ENCODE data around the gene TICAM1.
A peak's percentile ranks its signal among the peaks of the same experiment; 100 is the strongest.

TICAM1 gene

DNA sequence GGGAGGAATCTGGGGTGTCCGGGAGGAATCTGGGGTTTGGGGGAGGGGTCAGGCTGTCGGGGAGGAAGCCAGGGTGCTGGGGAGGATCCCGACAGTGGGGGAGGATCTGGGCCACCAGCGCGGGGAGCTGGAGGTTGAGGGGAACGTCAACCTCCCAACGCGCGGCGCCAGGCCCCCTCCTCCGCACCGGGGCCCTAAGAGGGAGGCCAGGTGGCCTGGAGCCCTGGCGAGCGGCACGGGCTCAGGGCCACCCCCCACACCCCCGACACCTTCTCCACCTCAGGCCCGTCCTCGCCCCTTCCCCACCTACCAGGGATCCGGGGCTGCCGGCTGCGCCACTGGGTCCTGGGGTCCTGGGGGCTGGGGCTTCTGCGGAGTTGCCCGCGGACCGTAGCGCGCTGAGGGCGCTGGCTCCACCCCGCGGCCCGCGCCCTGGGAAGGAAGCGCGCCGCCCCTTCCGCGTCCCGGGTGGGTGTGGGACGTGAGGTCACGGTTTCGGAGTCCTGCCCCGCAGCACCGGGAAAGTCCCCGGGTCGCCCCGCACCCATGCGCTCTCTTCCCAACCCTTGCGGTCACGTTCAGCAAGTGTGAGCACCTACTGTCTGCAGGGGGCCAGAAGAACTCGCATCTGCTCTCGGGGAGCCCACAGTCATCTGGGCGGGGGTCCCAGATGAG, at the start of gene TICAM1:
TICAM1 (minus strand) TSS at position 409 of the 675 bp plus-strand sequence. CDS start 13,335 bp downstream, outside the sequence.
- H3K27me3 Mint-ChIP-seq, result no peaks in the 10 kb centered on the region
- peak within 1 kb of the TSS; percentile 98 for H3K27ac Mint-ChIP-seq
- peak within 1 kb of the TSS; percentile 89 to 95 for H3K4me3 Mint-ChIP-seq
- ATAC-seq (replicated peaks), result peak; percentile 75
- peak; percentile 68 for DNase-seq
- peaks cover 0 to under 1% of the 10 kb centered on the region in 2 donors for H3K9me3 Mint-ChIP-seq
- H3K36me3 Mint-ChIP-seq, result peaks cover 14 to 27% of the 10 kb centered on the region in 2 donors
- peaks cover 22 to 40% of the 10 kb centered on the region in 2 donors for H3K4me1 Mint-ChIP-seq

DNA sequence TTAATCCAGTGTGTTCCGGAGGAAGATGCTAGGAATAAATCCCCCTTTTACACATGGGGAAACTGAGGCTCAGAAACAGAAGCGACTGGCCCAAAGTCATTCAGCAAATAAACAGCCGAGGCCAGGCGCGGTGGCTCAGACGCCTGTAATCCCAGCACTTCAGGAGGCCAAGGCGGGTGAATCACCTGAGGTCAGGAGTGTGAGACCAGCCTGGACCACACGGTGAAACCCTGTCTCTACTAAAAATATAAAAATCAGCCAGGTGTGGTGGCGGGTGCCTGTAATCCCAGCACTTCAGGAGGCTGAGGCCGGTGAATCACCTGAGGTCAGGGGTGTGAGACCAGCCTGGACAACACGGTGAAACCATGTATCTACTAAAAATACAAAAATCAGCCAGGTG, 47.5 kb upstream of the TICAM1 start:
- H3K4me3 Mint-ChIP-seq, result no peak overlapping the region
- H3K27ac Mint-ChIP-seq, result no peak overlapping the region
- peaks cover 9 to 17% of the 10 kb centered on the region in 2 donors for H3K4me1 Mint-ChIP-seq
- H3K36me3 Mint-ChIP-seq, result no peaks in the 10 kb centered on the region
- H3K9me3 Mint-ChIP-seq, result no peaks in the 10 kb centered on the region
- no peak for ATAC-seq (replicated peaks)
- H3K27me3 Mint-ChIP-seq, result peaks cover 0 to 11% of the 10 kb centered on the region in 2 donors
- DNase-seq, result no peak

DNA sequence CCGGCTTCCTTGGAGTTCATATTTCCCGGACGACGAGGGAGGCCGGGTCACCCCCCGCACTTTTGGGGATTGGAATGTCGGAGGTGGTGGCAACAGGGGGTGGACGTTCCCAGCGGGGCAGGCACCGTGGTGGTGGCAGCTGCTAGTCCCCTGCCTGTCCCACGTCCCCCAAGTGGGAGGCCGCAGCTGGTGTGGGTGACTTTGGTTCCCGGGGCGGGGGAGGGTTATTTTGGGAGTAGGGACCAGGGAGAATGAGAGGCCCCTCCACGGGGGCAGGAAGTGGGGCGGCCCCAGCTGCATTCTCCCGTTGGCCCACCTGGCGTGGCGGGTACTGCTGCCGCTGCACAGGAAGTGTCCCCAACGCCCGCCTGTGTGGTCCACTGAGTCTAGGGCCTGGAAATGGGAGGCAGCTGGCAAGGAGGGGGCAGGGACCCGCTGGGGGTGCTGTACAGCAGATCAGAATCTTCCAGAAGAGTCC, 47.0 kb upstream of the TICAM1 start:
- ATAC-seq (replicated peaks), result peak; percentile 34 to 47

DNA sequence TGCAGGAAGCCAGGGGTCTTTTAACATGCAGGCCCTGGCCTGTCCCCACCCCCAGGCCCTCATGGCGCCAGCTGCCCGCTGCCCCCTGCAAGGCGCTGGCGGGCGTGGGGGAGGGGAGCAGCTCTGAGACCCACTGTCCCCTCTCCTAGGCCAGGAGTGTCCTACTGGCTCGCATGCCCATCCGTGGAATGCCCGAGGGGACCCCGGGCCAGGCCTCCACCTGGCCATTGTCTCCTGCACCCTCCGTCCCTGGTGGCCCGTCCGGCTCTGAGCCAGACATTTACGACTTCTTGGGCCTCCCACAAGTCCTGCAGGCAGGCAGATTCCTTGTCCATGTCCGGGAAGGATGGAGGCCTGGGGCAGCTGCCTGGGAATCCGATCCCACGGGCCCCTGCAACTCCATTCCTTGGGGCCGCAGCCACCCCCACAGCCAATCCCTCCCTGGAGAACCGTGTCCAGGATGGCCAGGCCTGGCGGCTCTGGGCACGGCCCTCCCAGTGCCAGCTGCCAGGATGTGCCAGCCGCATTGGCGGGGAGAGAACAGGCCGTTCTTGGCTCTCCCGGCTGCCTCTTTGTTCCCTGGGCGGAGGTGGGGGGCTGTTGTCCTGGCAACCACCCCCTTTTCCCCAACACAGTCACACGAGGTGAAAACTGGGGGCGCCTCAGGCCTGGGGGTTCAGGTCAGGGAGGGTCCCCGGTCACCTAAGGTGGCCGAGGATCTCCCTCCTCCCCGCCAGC, 46.4 kb upstream of the TICAM1 start:
- Mint-ChIP-seq H3K27me3 (peaks cover 0 to 11% of the 10 kb centered on the region in 2 donors), H3K27ac (no peak overlapping the region)
- no peak for ATAC-seq (replicated peaks)

More for the DNA sequence above, 47.0 kb upstream of the TICAM1 start:
- peak overlapping the region; percentile 66 to 74 for H3K4me3 Mint-ChIP-seq
- peak overlapping the region; percentile 77 for H3K27ac Mint-ChIP-seq
- peaks cover 7 to 17% of the 10 kb centered on the region in 2 donors for H3K4me1 Mint-ChIP-seq
- no peaks in the 10 kb centered on the region for H3K9me3 Mint-ChIP-seq
- H3K36me3 Mint-ChIP-seq, result no peaks in the 10 kb centered on the region
- no peak for DNase-seq
- peaks cover 0 to 11% of the 10 kb centered on the region in 2 donors for H3K27me3 Mint-ChIP-seq

DNA sequence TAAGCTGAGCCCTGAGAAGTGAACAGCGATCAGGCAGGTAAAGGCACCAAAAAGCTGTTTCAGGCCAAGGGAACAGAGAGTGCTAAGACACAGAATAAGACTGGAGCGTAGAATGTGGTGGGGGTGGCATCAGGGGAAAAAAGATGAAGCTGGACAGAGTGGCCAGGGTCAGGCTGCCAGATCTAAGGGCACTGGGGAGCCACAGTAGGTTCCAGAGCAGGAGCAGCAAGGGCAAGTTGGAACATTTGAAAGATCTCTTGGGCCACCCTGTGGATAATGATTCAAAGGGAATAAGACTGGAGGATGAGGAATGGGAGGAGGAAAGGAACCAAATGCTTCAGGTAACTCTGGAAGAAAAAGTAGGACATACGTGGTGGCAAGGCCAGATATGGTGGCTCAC, 42.4 kb upstream of the TICAM1 start:
- H3K9me3 Mint-ChIP-seq, result no peaks in the 10 kb centered on the region
- peaks cover 15 to 30% of the 10 kb centered on the region in 2 donors for H3K4me1 Mint-ChIP-seq
- H3K27me3 Mint-ChIP-seq, result peaks cover 0 to 11% of the 10 kb centered on the region in 2 donors
- ATAC-seq (replicated peaks) (no peak), DNase-seq (no peak)
- no peak overlapping the region for H3K4me3 Mint-ChIP-seq
- no peaks in the 10 kb centered on the region for H3K36me3 Mint-ChIP-seq
- H3K27ac Mint-ChIP-seq, result no peak overlapping the region

More for the DNA sequence above, 46.4 kb upstream of the TICAM1 start:
- H3K4me3 Mint-ChIP-seq, result peak overlapping the region; percentile 66 to 74
- peaks cover 6 to 17% of the 10 kb centered on the region in 2 donors for H3K4me1 Mint-ChIP-seq
- no peaks in the 10 kb centered on the region for H3K36me3 Mint-ChIP-seq
- no peak for DNase-seq
- no peaks in the 10 kb centered on the region for H3K9me3 Mint-ChIP-seq

DNA sequence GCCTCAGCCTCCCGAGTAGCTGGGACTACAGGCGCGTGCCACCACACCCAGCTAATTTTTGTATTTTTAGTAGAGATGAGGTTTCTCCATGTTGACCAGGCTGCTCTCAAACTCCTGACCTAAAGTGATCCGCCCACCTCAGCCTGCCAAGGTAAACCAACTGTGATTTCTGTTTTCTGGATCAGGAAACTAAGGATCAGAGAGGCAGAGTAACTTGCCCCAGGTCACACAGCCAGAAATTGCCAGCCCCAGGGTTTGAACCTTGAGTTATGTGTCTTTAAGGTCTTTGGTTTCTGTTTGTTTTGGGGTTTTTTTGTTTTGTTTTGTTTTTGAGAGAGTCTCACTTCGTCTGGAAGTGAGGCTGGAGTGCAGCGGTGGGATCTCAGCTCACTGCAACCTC, 40.2 kb upstream of the TICAM1 start:
- Mint-ChIP-seq H3K4me1 (peaks cover 10 to 26% of the 10 kb centered on the region in 2 donors), H3K9me3 (no peaks in the 10 kb centered on the region), H3K36me3 (no peaks in the 10 kb centered on the region), H3K4me3 (no peak overlapping the region), H3K27ac (no peak overlapping the region), H3K27me3 (no peaks in the 10 kb centered on the region)
- ATAC-seq (replicated peaks) (no peak), DNase-seq (no peak)

DNA sequence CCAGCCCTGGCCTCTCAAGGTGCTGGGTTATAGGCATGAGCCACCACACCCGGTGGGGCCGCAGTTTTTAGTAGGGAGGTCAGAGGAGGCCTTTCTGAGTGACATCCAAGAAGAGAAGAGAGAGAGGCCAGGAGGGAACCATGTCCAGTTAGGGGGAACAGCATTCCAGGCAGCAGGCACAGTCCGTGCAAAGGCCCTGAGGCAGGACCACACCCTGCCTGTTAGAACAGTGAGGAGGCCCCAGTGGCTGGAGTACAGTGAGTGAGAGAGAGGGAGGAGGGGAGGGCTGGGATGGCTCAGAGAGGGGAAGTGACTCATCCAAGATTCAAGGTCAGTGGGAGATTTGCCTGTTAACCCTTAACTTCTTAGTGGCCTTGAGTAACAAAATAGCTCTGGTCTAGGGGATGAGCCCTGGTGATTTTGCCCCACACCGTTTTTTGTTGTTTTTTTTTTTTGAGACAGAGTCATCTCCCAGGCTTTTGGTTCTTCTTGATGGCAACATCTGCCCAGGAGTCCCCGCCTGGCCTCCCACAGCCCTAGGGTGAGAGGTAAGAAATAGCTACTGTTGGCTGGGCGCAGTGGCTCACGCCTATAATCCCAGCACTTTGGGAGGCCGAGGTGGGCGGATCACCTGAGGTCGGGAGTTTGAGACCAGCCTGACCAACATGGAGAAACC, 38.7 kb upstream of the TICAM1 start:
- DNase-seq, result peak; percentile 24
- Mint-ChIP-seq H3K9me3 (no peaks in the 10 kb centered on the region), H3K4me3 (peak overlapping the region in 1 of 2 donors; percentile 30), H3K4me1 (peaks cover 15 to 29% of the 10 kb centered on the region in 2 donors), H3K27me3 (no peaks in the 10 kb centered on the region), H3K27ac (peak overlapping the region; percentile 56), H3K36me3 (no peaks in the 10 kb centered on the region)
- ATAC-seq (replicated peaks), result peak in 1 of 2 donors; percentile 33

DNA sequence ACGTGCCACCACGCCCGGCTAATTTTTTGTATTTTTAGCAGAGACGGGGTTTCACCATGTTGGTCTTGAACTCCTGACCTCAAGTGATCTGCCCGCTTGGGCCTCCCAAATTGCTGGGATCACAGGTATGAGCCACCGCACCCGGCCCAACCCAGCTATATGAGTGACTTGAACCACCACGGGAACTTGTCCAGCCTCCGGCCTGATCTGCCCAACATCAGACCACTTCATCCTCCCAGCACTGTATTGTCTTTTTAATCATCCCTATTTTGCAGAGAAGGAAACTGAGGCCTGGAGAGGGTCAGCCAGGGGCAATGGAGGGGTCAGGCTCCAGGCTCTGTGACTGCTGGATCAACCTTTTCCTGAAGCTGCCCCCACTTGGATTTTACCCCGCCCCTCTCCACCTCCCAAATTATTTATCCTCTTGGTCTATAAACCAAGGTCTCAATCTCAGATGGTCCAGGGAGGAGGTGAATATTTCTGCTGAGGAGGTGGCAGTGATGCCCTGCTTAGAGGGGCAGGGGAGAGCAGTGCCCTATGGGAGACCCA, 36.8 kb upstream of the TICAM1 start:
- ATAC-seq (replicated peaks) (no peak), DNase-seq (no peak)
- H3K27me3 Mint-ChIP-seq, result no peaks in the 10 kb centered on the region
- H3K9me3 Mint-ChIP-seq, result no peaks in the 10 kb centered on the region
- H3K27ac Mint-ChIP-seq, result peak overlapping the region; percentile 90
- peak overlapping the region; percentile 85 to 89 for H3K4me3 Mint-ChIP-seq
- peaks cover 0 to 11% of the 10 kb centered on the region in 2 donors for H3K36me3 Mint-ChIP-seq
- peaks cover 19 to 39% of the 10 kb centered on the region in 2 donors for H3K4me1 Mint-ChIP-seq

DNA sequence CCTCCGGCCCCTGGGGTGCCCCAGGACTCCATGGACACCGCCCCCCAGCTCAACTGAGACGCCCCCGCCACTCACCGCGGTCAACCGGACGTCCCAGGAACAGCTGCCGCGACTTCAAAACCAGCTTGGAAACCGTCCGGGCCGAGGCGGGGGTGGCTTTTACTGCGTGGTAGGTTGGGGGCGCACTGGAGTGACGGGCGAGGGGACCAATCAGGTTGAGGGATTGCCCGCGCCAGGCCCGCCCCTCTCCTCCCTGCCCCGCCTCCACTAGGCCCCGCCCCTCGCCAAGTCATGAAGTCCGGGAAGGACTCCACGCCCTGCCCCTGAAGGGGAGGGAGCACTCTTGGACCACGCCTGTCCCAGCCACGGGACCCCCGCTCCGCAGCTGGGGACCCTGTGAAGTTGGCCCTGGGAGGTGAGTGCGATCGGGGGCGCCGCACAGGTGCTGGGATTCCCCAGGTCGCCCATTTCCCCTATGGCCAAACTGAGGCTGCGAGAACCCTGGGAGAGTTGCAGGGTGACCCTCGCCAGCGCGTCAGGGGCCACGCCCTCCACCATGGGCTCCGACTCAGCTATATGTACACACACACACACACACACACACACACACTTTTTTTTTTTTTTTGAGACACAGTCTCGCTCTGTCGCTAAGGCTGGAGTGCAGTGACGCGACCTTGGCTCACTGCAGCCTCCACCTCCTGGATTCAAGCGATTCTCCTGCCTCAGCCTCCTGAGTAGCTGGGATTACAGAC, 36.2 kb upstream of the TICAM1 start, which contains the start of gene PLIN3:
PLIN3 (minus strand) TSS at position 134 of the 752 bp plus-strand sequence. CDS start 6,273 bp downstream, outside the sequence.
- H3K9me3 Mint-ChIP-seq, result no peaks in the 10 kb centered on the region

DNA sequence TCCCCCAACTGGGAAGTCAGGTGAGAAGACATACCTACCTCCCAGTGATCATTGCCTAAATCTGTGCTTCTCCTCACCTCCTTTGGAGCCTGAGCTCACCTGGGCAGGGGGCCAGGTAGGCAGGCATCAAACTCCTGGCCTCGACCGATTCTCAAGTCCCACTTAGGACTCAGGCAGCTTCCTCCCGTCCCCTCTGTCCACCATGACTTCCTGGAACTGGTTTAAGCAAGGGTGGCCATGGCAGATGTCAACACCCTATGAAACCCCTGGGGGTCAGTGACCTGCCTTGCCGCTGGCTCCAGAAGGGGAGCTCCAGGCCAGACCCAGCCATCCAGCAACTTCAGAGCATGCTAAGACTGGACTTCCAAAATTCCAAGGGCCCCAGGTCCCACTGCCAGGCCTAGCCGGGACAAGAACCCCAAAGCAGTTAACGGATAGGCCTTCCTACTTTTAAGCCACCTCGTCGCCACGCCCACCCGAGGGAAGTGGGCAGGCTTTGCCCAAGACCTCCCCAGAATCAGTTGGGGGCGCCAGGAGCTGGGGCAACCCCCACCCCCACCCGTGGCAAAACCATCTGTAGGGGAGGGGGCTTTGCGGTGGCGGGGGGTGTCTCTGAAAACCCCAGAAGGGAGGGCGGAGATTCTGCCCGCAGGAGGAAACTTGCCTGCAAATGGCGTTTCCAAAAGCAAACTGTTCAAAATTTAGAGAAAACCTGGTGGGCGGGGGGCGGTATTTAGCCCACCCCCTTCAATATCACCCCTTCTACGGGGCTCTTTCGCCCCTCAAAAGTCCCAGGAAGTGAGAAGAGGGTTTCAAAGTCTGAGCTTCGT, 35.3 kb upstream of the TICAM1 start:
- no peaks in the 10 kb centered on the region for H3K27me3 Mint-ChIP-seq
- peaks cover 18 to 39% of the 10 kb centered on the region in 2 donors for H3K4me1 Mint-ChIP-seq
- H3K36me3 Mint-ChIP-seq, result peaks cover 10 to 16% of the 10 kb centered on the region in 2 donors
- no peaks in the 10 kb centered on the region for H3K9me3 Mint-ChIP-seq
- peak overlapping the region; percentile 85 to 89 for H3K4me3 Mint-ChIP-seq
- DNase-seq, result peak; percentile 51
- H3K27ac Mint-ChIP-seq, result peak overlapping the region; percentile 62
- peak; percentile 24 to 25 for ATAC-seq (replicated peaks)

More for the DNA sequence above, 36.2 kb upstream of the TICAM1 start, which contains the start of gene PLIN3:
- Mint-ChIP-seq H3K27ac (peak within 1 kb of the TSS; percentile 90), H3K36me3 (peaks cover 3 to 11% of the 10 kb centered on the region in 2 donors), H3K4me1 (peaks cover 19 to 39% of the 10 kb centered on the region in 2 donors), H3K4me3 (peak within 1 kb of the TSS; percentile 85 to 89), H3K27me3 (no peaks in the 10 kb centered on the region)
- DNase-seq, result peak; percentile 86
- ATAC-seq (replicated peaks), result peak; percentile 85 to 90

DNA sequence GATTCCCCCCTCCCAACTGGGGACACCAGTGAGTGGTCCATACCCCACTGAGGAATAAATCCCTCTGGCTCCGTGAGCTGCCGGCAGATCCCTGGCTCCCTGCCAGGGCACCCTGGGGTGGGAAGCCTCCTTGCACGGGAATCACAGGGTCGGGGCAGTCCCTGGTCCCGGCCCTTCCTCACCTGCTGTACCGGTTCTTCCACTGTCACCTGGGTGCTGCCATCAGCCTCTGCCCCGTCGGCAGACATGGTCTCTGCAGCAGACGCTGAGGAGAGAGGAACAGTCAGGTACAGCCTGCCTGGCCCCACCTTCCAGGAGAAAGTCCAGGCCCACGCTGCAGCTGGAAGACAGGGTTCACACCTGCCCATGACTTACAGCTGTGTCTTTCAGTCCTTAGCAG, 29.6 kb upstream of the TICAM1 start:
- Mint-ChIP-seq H3K9me3 (no peaks in the 10 kb centered on the region), H3K4me3 (no peak overlapping the region), H3K36me3 (peaks cover 13 to 29% of the 10 kb centered on the region in 2 donors), H3K27me3 (no peaks in the 10 kb centered on the region), H3K4me1 (peaks cover 7 to 19% of the 10 kb centered on the region in 2 donors), H3K27ac (no peak overlapping the region)
- DNase-seq, result no peak
- no peak for ATAC-seq (replicated peaks)

DNA sequence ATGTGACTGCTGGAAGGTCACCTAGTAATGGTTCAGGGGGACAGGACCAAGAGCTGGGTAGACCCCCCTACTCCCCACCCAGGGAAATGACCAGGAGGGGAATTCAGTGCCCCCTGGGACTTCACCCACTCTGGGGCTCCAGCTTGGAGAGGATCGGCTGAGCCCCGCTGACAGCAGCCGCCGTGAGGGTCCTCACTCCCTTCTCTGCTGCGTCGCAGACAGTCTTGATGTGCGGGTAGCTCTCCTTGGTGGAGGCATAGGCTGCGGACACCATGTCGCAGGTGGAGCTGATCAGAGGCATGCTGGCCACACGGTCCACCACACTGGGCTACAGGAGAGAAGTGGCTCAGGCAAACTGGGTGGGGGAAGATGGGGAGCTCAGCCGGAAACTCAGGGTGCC, 28.2 kb upstream of the TICAM1 start:
- ATAC-seq (replicated peaks), result no peak
- Mint-ChIP-seq H3K36me3 (peaks cover 16 to 38% of the 10 kb centered on the region in 2 donors), H3K27ac (no peak overlapping the region), H3K4me1 (peaks cover 7 to 16% of the 10 kb centered on the region in 2 donors), H3K4me3 (no peak overlapping the region), H3K27me3 (no peaks in the 10 kb centered on the region), H3K9me3 (no peaks in the 10 kb centered on the region)
- DNase-seq, result no peak

Measured in stimulated activated naive B cell treated with anti-CD40 and anti-IgM and Interleukin-4, amounts not matched to agents 10 μg/mL and 1 μg/mL and 100 μg/mL, for 72 hours (primary cell).